NCI-H1694 (cell line): ENCODE results near the gene DDO.

Experiments used
- DNase-seq: peaks from one replicate; lab custom pipeline; 2025; lab: John Stamatoyannopoulos, UW

DDO gene

DNA sequence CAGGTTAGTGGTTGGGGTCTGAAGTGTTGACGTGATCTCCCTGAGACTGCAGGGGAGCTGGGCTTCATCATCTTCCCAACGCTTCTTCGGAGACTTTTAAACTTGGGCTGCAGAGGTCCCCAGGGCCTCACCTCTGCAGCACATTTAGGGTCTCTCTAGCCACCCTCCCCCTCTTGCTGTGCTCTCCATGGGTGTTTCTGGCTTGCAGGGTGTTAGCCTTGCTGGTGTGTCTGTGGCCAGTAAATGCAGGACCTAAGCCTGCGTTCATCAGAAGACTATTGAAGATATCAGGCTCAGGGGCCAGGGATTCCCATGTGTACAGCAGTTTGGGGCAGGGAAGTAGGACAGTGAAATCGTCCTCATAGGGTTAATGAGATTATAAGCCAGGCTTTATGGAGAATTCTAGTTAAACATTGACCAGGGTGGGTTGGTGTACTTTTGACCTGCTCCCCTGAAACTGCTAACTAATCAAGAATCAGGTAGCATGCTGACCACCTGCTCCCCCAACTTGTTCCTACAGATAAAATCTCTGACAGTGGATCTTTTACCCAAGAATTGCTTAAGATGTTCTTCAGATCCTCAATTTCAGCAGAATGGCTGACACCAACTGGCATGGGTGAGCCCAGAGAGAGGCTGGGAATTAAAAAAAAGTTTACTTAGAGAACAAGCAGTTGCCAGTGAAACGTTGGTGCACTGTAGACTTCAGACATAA, 3.8 kb upstream of the DDO start:
- no peak for DNase-seq

GRCh38 chr6:110418594-110418993, 3.2 kb upstream of the DDO start:
- no peak for DNase-seq

- DNase-seq: no peak
These were observed 706 bp downstream of the DDO start for GRCh38 chr6:110414669-110415068.

GRCh38 chr6:110412360-110412759, 3.0 kb downstream of the DDO start:
- no peak for DNase-seq

- no peak for DNase-seq
These were observed 4.9 kb downstream of the DDO start for GRCh38 chr6:110410511-110410910.

DNA sequence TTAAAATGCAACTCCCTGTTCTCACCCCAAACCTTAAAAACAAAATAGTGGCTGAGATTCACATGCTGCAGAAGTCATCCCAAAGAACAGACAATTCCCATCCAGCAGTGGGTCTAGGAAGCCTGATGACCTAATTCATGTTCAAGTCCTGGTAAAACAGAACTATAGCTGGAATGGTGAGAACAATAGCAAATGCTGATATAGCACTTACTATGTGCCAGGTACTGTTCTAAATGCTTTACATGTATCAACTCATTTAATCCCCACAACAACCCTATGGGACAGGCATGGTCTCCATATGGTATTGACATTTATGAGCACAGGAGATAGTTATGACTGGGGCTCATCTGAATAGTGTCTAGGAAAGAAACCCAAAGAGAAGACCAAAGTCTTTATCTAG, 5.6 kb downstream of the DDO start:
- DNase-seq: no peak

DNA sequence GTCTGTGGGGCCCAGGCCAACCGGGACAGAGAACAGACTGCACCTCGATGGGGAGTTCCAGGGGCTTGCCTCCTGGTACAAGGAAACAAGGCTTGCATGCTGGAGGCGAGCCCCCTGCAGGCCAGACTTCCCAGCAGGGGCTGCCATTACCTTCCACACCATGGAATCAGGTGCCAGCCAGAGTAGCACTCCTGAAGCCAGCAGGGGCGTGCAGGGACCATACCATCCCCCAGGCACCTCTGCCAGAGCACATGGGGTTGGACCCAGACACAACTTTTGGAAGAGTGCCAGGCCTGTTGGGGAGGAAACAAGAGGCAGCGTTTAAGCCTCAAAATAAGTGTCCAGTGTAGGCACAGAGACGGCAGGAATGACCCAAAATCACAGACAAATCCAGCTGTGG, 6.5 kb downstream of the DDO start:
- no peak for DNase-seq

GRCh38 chr6:110404607-110405006, 10.8 kb downstream of the DDO start:
- DNase-seq: no peak

DNA sequence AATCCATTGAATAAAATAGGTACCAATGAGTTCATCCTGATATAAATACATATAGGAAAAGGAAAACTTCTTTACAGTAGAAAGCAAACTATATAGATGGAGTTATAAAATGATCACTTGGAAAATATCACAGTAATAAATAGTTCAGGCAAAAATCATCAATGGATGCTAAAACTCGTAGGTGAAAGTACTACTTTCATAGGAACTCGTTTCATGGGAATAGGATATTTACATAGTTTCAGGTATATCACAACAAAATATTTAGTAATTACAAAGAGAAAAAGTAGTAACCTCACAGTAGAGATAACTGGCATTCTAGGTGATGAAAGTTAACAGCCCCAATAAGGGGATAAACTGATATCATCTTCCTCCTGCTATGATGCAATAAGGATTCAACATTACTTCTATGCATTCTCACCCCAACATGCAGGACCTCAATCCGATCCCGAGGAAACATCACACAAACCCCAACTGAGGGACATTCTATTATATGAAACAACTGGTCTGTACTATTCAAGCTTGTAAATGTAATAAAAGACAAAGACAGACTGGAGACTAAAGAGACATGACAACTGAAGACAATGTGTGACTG, 13.7 kb downstream of the DDO start:
- DNase-seq: no peak

DNA sequence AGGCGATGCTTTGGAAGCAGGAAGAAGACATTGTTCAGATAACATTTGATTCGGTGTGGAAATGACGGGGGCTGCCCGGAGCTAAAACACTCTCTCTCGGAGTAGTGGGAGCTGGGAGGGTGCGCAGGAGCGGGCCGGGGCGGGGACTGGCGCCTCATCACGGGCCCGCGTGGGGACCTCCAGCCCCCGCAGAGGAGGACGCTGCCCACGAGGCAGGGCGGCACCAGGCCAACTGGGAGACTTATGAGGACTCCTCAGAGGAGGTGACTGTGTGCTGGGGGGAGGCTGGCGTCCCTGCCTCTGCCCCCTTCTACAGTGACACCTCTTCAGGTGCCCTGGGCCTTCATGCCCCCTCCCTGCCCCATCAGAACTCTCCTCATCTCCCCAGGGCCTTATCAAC, 15.2 kb downstream of the DDO start:
- DNase-seq: no peak

DNA sequence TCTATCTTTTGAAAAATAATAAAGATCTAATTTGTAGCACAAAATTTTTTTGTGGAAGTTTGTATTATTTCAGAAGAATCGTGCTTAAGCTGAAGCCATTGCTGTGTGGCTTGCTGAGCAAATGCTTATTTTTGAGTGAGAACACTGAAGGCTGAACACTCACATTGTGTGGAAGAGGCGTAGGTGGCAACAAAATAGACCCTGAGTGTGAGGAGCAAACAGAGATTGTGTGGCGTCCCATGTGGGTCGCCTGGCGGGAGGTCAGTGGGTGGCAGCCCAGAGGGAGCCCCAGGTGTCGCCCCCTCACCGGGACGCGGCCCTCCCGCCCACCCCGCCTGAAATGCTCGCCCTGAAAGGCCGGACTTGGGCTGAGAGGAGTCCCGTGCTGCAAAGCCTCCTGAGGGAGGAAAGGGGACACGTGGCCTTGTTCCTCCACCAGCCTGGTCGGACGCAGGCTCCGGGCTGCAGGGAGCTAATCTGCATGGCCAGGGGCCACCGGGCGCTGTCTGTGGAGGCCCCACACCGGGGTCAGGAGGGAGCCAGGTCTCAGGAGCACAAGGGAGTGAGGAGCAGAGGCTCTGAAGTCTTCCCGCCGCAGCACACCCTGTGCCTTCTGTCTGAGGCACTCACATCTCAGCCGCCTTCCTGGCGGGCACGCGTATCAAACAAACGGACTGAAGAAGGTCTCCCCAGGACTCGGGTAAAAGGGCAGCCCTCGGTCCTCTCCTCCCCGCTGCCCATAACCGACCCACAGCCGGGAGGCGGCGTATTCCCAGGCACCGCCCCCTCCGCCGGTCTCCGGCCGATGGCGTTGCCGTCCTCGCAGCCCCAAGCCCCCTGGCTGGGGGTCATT, 15.9 kb downstream of the DDO start:
- DNase-seq: no peak

DNA sequence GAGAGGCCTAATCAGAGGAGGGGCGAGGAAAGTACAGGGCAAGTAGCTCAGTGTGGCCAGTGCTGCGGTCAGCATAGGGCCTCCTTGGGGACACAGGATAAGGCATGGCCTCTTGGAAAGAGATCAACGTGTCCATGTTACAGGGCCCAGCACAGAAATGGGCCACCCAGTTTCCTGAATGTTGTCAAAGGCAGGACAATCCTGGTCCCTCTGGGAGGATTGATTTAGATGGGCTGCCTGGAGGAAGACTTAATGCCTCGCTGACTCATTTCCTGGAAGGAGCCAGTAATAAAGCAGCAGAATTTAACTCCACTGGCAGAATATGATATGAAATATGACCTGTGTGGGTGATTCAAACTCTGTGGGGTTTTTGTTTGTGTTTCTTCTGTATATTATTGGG, 16.6 kb downstream of the DDO start:
- no peak for DNase-seq

DNA sequence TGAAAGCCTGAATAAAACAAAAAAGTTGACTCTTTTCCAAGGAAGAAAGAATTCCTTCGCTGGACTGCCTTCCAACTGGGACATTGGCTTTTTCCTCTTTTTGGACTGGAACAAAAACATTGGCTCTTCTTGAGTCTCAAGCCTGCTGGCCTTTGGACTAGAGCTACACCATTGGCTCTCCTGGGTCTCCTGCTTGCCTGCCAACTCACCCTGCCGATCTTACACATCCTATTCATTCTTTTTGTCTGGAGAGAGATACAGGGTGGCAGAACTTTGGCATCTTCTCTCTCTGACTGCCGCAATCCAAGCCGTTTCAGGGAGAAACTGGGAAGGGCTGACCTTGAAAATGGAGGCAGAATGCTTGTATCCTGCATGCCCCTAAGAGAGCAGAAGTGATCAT, 20.2 kb downstream of the DDO start:
- DNase-seq: no peak

DNA sequence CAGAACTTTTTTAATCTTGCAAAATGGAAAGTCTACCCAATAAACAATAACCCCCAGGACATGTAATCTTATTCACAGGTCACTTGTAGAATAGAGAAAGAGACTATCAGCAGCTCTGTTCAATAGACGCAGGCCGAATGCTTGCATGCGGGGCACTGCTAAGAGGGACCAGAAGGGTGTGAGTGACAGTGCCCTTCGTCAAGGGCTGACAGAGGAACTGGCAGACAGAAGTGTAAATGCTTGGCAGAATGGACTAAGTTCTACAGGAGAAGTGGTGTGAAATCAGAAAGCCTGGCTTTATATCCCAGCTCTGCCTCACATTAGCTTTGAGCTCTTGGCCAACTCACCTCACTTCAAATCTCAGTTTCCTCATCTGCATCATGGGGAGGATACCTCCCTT, 21.0 kb downstream of the DDO start:
- DNase-seq: no peak

DNA sequence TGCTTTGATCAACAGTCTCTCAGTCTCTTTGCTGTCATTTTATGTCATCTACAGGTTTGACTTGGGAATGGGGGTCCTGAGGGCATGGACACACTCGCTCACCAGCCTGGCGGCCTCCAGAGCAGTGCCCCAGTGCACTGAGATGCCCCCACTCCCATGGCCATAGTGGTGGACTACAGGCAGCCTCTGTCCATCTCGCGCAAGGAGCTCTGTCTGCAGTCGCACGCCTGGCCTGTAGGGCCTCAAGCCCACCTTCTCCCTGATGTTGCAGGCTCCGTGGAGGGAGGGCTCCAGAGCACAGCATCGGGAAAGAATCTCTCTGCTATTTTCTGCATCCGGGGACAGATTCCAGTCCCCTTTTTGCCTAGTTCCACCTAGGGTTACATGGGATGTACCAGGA, 22.6 kb downstream of the DDO start:
- no peak for DNase-seq

DNA sequence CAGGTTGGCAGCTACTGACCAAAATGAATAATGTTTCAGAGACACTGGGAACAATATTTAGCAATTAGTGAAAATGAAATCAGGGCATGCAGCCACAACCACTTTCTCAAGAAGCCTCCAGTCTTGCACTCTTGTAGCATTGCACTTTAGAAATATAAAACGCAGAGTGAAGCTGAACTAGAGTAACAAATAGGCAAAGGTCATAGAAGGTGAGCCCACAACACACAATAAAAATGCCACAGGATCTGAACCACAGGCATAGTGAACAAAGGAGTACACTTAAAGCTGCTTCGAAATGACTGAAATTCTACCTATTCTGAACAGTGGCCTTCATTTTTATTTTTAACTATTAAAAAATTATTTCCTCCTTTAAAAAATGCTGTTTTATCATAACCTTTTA, 25.0 kb downstream of the DDO start:
- no peak for DNase-seq

- DNase-seq: no peak
These were observed 25.5 kb downstream of the DDO start for GRCh38 chr6:110389689-110390382.

- DNase-seq: no peak
These were observed 27.4 kb downstream of the DDO start for GRCh38 chr6:110387986-110388385.

DNA sequence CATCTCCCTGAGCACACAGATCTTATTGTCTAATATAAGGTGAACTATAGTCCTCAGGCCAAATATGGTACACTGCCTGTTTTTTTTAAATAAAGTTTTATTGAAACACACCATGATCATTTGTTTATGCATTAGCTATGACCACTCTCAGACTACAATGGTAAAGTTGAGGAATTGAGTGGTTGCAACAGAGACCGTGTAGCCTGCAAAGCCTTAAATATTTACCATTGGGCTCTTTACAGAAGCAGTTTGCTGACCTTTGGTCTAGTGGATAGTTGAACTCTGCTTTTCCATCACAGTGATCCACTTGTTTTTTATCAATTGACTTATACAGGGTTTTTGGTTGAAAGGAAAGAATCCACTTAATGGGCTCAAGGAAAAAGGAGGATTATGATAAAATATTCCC, 29.9 kb downstream of the DDO start:
- DNase-seq: no peak

DNA sequence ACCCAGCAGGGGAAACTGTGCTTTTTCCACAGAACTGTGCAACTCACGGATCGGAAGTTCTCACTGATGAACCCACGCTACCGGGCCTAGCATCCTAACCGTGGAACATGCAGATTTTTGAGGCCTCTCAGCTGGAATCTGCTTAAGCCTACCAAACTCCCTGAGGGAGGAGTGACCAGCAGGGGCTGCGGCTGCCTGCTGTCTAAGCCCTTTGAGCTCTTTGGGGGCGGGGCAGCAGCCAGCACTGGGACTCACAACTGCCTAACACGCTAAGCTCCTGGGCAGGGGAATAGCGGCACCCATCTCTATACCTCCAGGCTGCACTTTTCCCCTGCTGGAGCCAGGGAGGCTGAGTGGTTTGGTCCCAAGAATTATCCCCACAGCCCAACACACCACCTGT, 36.8 kb downstream of the DDO start:
- no peak for DNase-seq

DNA sequence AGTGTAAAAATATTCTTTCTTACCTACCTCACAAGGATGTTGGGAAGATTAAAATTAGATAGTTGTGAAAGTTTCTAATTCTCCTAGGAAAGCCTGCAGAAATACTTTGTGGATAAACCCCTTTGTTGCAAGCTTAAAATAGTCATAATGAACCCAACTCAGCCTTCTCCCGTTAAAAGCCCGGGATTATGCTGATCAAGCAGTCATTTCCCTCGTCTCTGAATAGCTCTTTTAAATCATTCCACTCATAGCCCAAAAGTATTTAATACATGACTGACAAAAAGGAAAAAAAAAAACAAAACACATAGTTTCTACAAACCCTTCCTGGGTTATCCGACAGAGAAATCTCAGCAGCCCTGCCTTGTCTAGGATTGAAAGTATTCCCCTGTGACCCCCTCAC, 46.3 kb downstream of the DDO start:
- DNase-seq: no peak

GRCh38 chr6:110368284-110368683, 47.1 kb downstream of the DDO start:
- DNase-seq: no peak

DNA sequence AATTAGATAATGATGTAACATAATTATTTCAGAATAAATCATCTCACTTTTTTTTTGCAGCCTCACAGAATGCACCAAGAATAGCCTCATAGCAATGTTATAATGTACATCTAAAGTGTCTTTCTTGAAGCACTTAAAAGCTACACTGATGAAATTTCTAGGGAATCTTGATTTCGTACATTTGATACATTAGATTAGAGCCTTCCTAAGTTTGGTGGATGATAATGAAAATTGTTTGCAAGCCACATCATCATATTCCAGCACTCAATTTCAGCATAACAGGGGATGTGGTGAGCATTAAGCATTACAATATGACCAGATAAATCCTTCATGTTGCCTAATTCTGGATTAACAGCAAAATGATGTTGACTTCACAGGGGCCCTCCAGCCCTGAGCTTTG, 47.5 kb downstream of the DDO start:
- no peak for DNase-seq
